Osteoblast (primary cell): ENCODE measurements around the gene ST8SIA1. TPM values are rescaled to one million over a fixed set of nuclear protein-coding genes. Genes with fewer than 3 reads are reported as not detected.

Experiments
- DNase-seq: peaks from one replicate; pipeline ENCODE4 v3.0.0; 2011; ENCODE audit warnings: low spot score, mixed read lengths; ENCODE audit not compliant: insufficient read length; ENCODE audit errors: missing footprints
- H2AFZ ChIP-seq: 2 replicates; pipeline ENCODE4 v1.6.0; 2011; ENCODE audit warnings: mild to moderate bottlenecking, low read length
- H3K27ac ChIP-seq: 2 replicates; pipeline ENCODE4 v1.5.1; 2011; ENCODE audit warnings: mild to moderate bottlenecking, low read depth, low read length, moderate library complexity
- H3K27me3 ChIP-seq: 2 replicates; pipeline ENCODE4 v1.6.0; 2012; ENCODE audit warnings: mild to moderate bottlenecking, control low read depth, inconsistent platforms, low read length, moderate library complexity; ENCODE audit not compliant: insufficient read depth
- H3K36me3 ChIP-seq: 2 replicates; pipeline ENCODE4 v1.5.1; 2011; ENCODE audit warnings: mild to moderate bottlenecking, low read length, control low read depth, moderate library complexity; ENCODE audit not compliant: insufficient read depth
- H3K4me1 ChIP-seq: 2 replicates; pipeline ENCODE4 v1.5.1; 2011; ENCODE audit warnings: mild to moderate bottlenecking, low read length, control low read depth, moderate library complexity; ENCODE audit not compliant: insufficient read depth
- H3K4me2 ChIP-seq: 2 replicates; pipeline ENCODE4 v1.6.0; 2011; ENCODE audit warnings: mild to moderate bottlenecking, low read length; ENCODE audit not compliant: insufficient read depth
- H3K4me3 ChIP-seq: fragments of 200-600 bp; sonication (generic); 3 replicates; pipeline ENCODE4 v1.5.1; 2012; ENCODE audit warnings: mild to moderate bottlenecking, low read length, inconsistent platforms; ENCODE audit not compliant: insufficient read depth
- H3K79me2 ChIP-seq: 2 replicates; pipeline ENCODE4 v1.6.0; 2012; ENCODE audit warnings: mild to moderate bottlenecking, low read length, control low read depth, inconsistent platforms; ENCODE audit not compliant: insufficient read depth
- H3K9me3 ChIP-seq: 2 replicates; pipeline ENCODE4 v1.5.1; 2011; ENCODE audit warnings: low read depth, low read length, control low read depth
- H4K20me1 ChIP-seq: 2 replicates; pipeline ENCODE4 v1.6.0; 2012; ENCODE audit warnings: mild to moderate bottlenecking, low read length, control low read depth; ENCODE audit not compliant: insufficient read depth
- CTCF ChIP-seq: IDR thresholded peaks from 2 replicates; pipeline ENCODE4 v1.5.1; 2011; ENCODE audit warnings: mild to moderate bottlenecking, low read depth, low read length, moderate library complexity; ENCODE audit errors: extremely low read depth
- total RNA-seq: library from RNA; depleted of rRNA; stranded (reverse); fragments of >200 nt; gene quantifications from 2 replicates; pipeline ENCODE4 v1.2.3, GENCODE V29; 2012

The ST8SIA1 gene
- total RNA-seq, 1 donor = 6.2 TPM

- DNase-seq = no peak
- Histone ChIP-seq H3K4me2 (no peak overlapping the region), H4K20me1 (no peaks in the 10 kb centered on the region), H3K4me1 (peaks cover 4% of the 10 kb centered on the region), H3K36me3 (no peaks in the 10 kb centered on the region), H2AFZ (no peak overlapping the region), H3K9me3 (no peaks in the 10 kb centered on the region), H3K27me3 (no peaks in the 10 kb centered on the region), H3K79me2 (no peaks in the 10 kb centered on the region), H3K27ac (no peak overlapping the region), H3K4me3 (no peak overlapping the region)
- TF ChIP-seq CTCF = no peak
Measured at GRCh38 chr12:22313286-22313962, 21.1 kb downstream of the ST8SIA1 start.

- no peak for DNase-seq
- no peak for TF ChIP-seq CTCF
Measured at GRCh38 chr12:22312336-22312735, 22.2 kb downstream of the ST8SIA1 start.

GRCh38 chr12:22310709-22311108 is 23.8 kb downstream of the ST8SIA1 start:
- no peak overlapping the region for H3K27ac ChIP-seq
- no peak overlapping the region for H3K4me2 ChIP-seq
- no peak overlapping the region for H3K4me3 ChIP-seq
- H3K27me3 ChIP-seq = no peaks in the 10 kb centered on the region
- no peak overlapping the region for H2AFZ ChIP-seq
- TF ChIP-seq CTCF = no peak
- no peaks in the 10 kb centered on the region for H4K20me1 ChIP-seq
- H3K9me3 ChIP-seq = peaks cover 2% of the 10 kb centered on the region
- H3K79me2 ChIP-seq = no peaks in the 10 kb centered on the region
- H3K36me3 ChIP-seq = no peaks in the 10 kb centered on the region
- DNase-seq = no peak
- no peaks in the 10 kb centered on the region for H3K4me1 ChIP-seq

More at GRCh38 chr12:22312336-22312735, 22.2 kb downstream of the ST8SIA1 start:
- Histone ChIP-seq H2AFZ (no peak overlapping the region), H4K20me1 (no peaks in the 10 kb centered on the region), H3K4me2 (no peak overlapping the region), H3K4me1 (no peaks in the 10 kb centered on the region), H3K27ac (no peak overlapping the region), H3K79me2 (no peaks in the 10 kb centered on the region), H3K9me3 (no peaks in the 10 kb centered on the region), H3K27me3 (no peaks in the 10 kb centered on the region), H3K36me3 (no peaks in the 10 kb centered on the region), H3K4me3 (no peak overlapping the region)

GRCh38 chr12:22310275-22310674 is 24.2 kb downstream of the ST8SIA1 start:
- no peak for TF ChIP-seq CTCF
- Histone ChIP-seq H3K79me2 (no peaks in the 10 kb centered on the region), H3K27ac (no peak overlapping the region), H3K4me1 (no peaks in the 10 kb centered on the region), H2AFZ (no peak overlapping the region), H3K36me3 (no peaks in the 10 kb centered on the region), H3K27me3 (no peaks in the 10 kb centered on the region), H3K9me3 (peaks cover 2% of the 10 kb centered on the region), H4K20me1 (no peaks in the 10 kb centered on the region), H3K4me3 (no peak overlapping the region), H3K4me2 (no peak overlapping the region)
- DNase-seq = no peak
